HEK293T (cell line): ENCODE data around the gene ZNF32.
"Not testable (repeated sequence)": the region's sequence is repeated elsewhere in the genome, so short reads cannot be mapped to it uniquely, and the experiment has no call there.

Experiments
- CTCF ChIA-PET: fragments of 350-600 bp; formaldehyde crosslinking; extraction: SDS; loops from one replicate; lab custom pipeline; 2021; ENCODE audit warnings: antibody characterized with exemption, inconsistent platforms; lab: Yijun Ruan, JAX
- POLR2A ChIA-PET: fragments of 350-600 bp; formaldehyde crosslinking; extraction: SDS; loops from one replicate; lab custom pipeline; 2020; ENCODE audit warnings: antibody characterized with exemption, inconsistent platforms; lab: Yijun Ruan, JAX
- DNase-seq: peaks from one replicate; pipeline ENCODE4 v3.0.0; 2012; ENCODE audit warnings: mixed read lengths; ENCODE audit errors: extremely low spot score
- ARNT ChIP-seq: fragments of 450-650 bp; IDR thresholded peaks from 2 replicates; pipeline ENCODE4 v1.6.1; 2017; ENCODE audit warnings: mild to moderate bottlenecking
- BHLHE40 ChIP-seq: fragments of 450-650 bp; IDR thresholded peaks from 2 replicates; pipeline ENCODE4 v1.6.1; 2016; ENCODE audit warnings: mild to moderate bottlenecking, moderate library complexity, borderline replicate concordance
- ELF4 ChIP-seq: fragments of 450-650 bp; IDR thresholded peaks from 2 replicates; pipeline ENCODE4 v1.6.1; 2017; ENCODE audit warnings: antibody characterized with exemption
- FOXA1 ChIP-seq: fragments of 450-650 bp; IDR thresholded peaks from 2 replicates; pipeline ENCODE4 v1.6.1; 2016; ENCODE audit warnings: mild to moderate bottlenecking
- FOXK2 ChIP-seq: fragments of 450-650 bp; IDR thresholded peaks from 2 replicates; pipeline ENCODE4 v1.6.1; 2016; ENCODE audit warnings: mild to moderate bottlenecking
- FOXM1 ChIP-seq: fragments of 450-650 bp; IDR thresholded peaks from 2 replicates; pipeline ENCODE4 v1.6.1; 2017; ENCODE audit warnings: mild to moderate bottlenecking, borderline replicate concordance
- HDGF ChIP-seq: fragments of 450-650 bp; IDR thresholded peaks from 2 replicates; pipeline ENCODE4 v1.6.1; 2017; ENCODE audit warnings: antibody characterized with exemption, borderline replicate concordance
- L3MBTL2 ChIP-seq: fragments of 450-650 bp; conservative IDR thresholded peaks from 2 replicates; pipeline ENCODE4 v1.6.1; 2016; ENCODE audit warnings: mild to moderate bottlenecking
- NFRKB ChIP-seq: fragments of 450-650 bp; IDR thresholded peaks from 2 replicates; pipeline ENCODE4 v1.6.1; 2016; ENCODE audit warnings: mild to moderate bottlenecking, moderate library complexity
- SP1 ChIP-seq: fragments of 450-650 bp; IDR thresholded peaks from 2 replicates; pipeline ENCODE4 v1.6.1; 2017
- SUZ12 ChIP-seq: fragments of 450-650 bp; IDR thresholded peaks from 2 replicates; pipeline ENCODE4 v1.6.1; 2016; ENCODE audit warnings: mild to moderate bottlenecking
- TARDBP ChIP-seq: fragments of 450-650 bp; IDR thresholded peaks from 2 replicates; pipeline ENCODE4 v1.6.1; 2016
- ZNF384 ChIP-seq: fragments of 450-650 bp; IDR thresholded peaks from 2 replicates; pipeline ENCODE4 v1.6.1; 2016
- TF ChIP-seq, protein P1 (sequence below): fragments of 450-650 bp; IDR thresholded peaks from 2 replicates; pipeline ENCODE4 v1.6.1; 2016

ZNF32 gene

DNA sequence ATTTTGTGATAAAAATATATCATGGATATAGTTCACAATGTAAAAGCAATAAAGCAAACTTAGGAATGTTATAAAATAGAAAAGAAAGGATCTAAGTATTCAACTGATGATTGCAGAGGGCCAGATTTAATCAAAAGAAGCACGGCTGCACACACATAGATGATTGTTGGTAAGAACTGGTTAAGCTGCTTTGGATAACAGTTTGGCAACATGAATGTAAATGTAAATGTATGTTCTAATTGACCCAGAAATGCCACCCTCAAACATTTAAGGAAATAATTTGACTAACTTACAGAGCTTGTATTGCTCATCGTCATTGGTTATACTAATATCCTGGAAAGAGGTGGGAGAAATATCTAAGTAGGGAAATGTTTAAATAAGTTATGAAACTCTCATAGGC lies 29.3 kb downstream of the ZNF32 start:
- POLR2A ChIA-PET: no interaction called here
- DNase-seq: no peak
- CTCF ChIA-PET: no interaction called here
- no peak for TF ChIP-seq NFRKB

DNA sequence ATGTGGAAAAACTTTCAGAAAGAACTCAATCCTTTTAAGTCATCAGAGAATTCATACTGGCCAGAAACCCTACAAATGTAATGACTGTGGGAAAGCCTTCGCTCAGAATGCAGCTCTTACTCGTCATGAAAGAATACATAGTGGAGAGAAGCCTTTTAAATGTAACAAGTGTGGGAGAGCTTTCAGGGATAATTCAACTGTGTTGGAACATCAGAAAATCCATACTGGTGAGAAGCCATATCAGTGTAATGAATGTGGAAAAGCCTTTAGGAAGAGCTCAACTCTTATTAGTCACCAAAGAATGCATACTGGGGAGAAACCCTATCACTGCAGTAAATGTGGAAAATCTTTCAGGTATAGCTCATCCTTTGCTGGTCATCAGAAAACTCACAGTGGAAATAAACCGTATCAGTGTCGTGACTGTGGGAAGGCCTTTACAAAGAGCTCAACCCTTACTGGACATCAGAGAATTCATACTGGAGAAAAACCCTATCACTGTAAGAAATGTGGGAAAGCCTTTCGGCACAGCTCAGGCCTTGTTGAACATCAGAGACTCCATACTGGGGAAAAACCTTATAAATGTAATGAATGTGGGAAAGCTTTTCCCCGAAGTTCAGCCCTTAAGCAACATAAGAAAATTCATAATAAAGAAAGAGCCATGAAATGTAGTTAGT lies 31.8 kb downstream of the ZNF32 start:
- POLR2A ChIA-PET: no interaction called here
- TF ChIP-seq TARDBP (no peak), ZNF384 (no peak), SUZ12 (no peak), SP1 (no peak), HDGF (no peak), FOXK2 (no peak), ARNT (no peak), ELF4 (no peak), L3MBTL2 (no peak), NFRKB (no peak), BHLHE40 (no peak)
- TF ChIP-seq, protein P1, sequence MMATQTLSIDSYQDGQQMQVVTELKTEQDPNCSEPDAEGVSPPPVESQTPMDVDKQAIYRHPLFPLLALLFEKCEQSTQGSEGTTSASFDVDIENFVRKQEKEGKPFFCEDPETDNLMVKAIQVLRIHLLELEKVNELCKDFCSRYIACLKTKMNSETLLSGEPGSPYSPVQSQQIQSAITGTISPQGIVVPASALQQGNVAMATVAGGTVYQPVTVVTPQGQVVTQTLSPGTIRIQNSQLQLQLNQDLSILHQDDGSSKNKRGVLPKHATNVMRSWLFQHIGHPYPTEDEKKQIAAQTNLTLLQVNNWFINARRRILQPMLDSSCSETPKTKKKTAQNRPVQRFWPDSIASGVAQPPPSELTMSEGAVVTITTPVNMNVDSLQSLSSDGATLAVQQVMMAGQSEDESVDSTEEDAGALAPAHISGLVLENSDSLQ: no peak
- CTCF ChIA-PET: no interaction called here
- DNase-seq: no peak

DNA sequence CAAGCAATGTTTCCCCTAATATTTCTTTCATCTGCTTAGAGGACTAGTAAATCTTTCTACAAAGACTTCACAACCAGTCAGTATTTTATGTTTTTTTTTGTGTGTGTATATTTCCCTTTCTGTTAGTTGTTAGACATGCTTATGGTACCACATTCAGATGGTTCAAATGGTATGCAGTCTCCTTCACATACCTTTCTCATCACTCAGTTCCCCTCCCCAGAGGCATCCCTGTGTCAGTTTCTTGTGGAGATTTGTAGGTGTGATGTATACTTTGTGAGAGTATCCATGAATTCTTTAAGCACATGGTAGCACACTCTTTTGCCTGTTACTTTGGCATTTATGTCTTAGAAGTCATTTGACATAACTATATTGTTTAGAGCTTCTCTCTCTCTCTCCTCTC lies 38.0 kb downstream of the ZNF32 start:
- no peak for TF ChIP-seq TARDBP
- POLR2A ChIA-PET: no interaction called here
- CTCF ChIA-PET: no interaction called here
- DNase-seq: no peak

DNA sequence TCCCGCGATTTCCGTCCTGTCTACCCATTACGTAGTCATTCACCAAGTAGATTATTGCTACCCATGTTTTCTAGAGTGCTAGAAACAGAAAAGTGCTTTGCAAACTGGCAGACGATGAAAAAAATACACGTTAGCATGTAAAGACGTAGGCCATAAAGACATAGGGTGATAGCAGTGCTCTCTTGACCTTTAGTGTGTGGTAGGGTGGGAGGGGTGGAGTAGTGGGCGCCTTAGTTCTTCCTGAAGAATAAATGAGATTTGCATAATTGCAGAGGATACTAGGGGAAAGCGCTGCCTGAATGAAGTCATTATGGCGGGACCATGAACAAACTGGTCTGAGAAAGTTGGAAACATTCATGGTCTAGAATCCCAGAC lies 41.5 kb downstream of the ZNF32 start:
- ChIA-PET CTCF (no interaction called here), POLR2A (interaction anchor here (0.6 to 1.0 kb wide), 2 partner anchors 9 to 33 kb away, joined by 3 to 4 read pairs; no protein-coding TSS in a partner anchor)
- TF ChIP-seq SUZ12: no peak
- no peak for TF ChIP-seq ZNF384
- no peak for TF ChIP-seq FOXK2
- no peak for TF ChIP-seq ARNT
- no peak for TF ChIP-seq FOXA1
- TF ChIP-seq TARDBP: no peak
- TF ChIP-seq, protein P1: no peak
- DNase-seq: no peak

DNA sequence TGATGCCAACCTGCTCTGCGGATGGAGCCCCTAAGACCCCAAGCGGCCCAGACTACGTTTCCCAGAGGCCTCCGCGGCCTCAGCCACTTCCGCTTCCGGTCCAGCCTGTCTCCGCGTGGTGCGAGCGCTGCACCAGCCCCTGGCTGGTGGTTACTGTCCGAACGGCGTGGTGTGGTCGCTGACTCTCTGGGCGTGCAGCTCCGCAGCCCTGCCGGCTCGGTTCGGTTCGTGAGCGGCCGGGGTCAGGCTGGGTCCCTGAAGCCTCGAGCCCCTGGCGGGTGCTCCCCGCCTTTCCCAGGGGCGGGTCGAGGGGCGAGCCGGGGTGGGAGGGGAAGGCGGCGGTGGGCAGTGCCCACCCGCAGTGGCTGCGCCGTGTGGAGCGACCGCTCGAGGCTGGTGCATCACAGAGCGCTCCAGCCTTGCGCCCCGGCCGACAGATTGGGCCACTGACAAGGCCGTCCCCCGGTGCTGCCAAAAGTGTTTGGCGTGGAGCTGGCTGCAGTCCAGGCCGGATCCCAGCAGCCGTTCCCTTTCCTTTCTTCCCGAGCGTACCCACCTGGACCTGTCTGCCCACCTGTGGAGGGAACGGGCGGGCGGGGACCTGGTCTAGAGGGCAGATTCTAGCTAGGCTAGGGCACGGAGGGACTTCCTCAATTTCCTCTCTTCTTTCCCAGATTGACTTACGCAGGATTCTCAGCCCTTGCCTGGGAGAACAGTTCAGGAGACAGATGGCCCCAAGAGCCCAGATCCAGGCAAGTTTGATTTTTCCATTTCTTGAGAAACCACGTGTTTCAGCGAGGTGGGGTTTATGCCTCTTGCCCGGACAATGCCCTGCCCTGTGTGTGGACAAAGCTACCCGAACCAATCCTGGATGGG lies 42.1 kb downstream of the ZNF32 start, which contains the start of gene ZNF485:
Gene ZNF485, plus strand, starts transcription at position 116 of the 876 bp plus-strand sequence. Its CDS starts 613 bp downstream, at position 729.
- ChIA-PET CTCF (no interaction called here), POLR2A (interaction anchor here (0.6 to 1.0 kb wide), 2 partner anchors 9 to 34 kb away, joined by 3 to 4 read pairs; no protein-coding TSS in a partner anchor)
- TF ChIP-seq L3MBTL2 (peak; percentile 98), ELF4 (peak; percentile 80), FOXK2 (no peak)
- peak; percentile 85 for DNase-seq

DNA sequence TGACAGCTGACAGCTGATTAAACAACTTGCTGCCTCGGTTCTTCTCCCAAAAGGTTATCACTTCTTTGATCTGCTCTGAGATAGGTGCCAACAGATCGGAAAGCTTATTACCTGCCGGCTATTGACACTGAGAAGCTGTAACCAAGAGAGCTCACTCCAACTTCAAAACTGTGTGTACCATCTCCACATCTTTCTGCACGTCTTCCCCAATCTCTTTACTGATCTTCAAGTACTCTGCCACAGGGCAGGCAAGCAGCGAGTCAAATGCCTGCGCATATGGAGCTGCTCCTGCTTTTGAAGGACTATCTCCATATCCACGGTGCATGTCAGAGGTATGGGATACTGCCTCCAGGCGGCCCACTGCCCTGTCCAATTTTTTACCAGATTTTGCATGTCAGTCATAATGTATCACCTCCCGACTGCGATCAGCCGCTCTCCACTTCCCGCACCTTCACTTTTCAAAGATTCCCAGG lies 42.8 kb downstream of the ZNF32 start:
- POLR2A ChIA-PET: no interaction called here
- TF ChIP-seq, protein P1: 0 out of 2 replicates have a peak, but pooled peaks have one; percentile 29
- no peak for TF ChIP-seq FOXK2

DNA sequence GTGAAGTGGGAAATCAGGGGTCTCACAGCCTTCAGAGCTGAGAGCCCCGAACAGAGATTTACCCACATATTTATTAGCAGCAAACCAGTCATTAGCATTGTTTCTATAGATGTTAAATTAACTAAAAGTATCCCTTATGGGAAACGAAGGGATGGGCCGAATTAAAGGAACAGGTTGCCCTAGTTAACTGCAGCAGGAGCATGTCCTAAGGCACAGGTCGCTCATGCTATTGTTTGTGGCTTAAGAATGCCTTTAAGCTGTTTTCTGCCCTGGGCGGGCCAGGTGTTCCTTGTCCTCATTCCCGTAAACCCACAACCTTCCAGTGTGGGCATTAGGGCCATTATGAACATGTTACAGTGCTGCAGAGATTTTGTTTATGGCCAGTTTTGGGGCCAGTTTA lies 47.1 kb downstream of the ZNF32 start:
- CTCF ChIA-PET, DNase-seq, POLR2A ChIA-PET: not testable (repeated sequence)

More for the DNA sequence above, 42.8 kb downstream of the ZNF32 start:
- no peak for DNase-seq
- CTCF ChIA-PET: interaction anchor here (0.7 kb wide), 1 partner anchor 274 kb away, joined by 4 read pairs; no protein-coding TSS in a partner anchor

DNA sequence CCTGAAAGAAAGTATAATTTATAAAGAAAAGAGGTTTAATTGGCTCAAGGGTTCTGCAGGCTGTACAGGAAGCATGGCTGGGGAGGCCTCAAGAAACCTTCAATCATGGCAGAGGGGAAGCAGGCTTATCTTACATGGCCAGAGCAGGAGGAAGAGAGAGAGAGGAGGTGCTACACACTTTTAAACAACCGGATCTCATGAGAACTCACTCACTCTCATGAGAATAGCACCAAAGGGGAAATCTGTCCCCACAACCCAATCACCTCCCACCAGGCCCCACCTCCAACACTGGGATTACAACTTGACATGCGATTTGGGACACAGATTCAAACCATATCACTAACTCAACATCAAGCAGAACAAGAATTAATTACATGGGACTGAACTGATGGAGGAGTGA lies 49.3 kb downstream of the ZNF32 start:
- DNase-seq: no peak
- POLR2A ChIA-PET: no interaction called here
- CTCF ChIA-PET: no interaction called here
- TF ChIP-seq ELF4: no peak
- TF ChIP-seq BHLHE40: no peak
- TF ChIP-seq ZNF384: no peak
- TF ChIP-seq L3MBTL2: no peak
- TF ChIP-seq ARNT: no peak
- no peak for TF ChIP-seq NFRKB
- no peak for TF ChIP-seq FOXM1
- TF ChIP-seq FOXA1: no peak
- TF ChIP-seq SP1: no peak
